B cell (primary cell): ENCODE data around the gene LRP11. TPM values are rescaled to one million over a fixed set of nuclear protein-coding genes. Genes with fewer than 3 reads are reported as not detected.

ENCODE experiments used
- ATAC-seq: fragments of 200-7000 bp; cut with Tn5 transposase; one replicate; pipeline ENCODE4 v1.10.0; 2021; ENCODE audit warnings: low read depth, mild to moderate bottlenecking, moderate number of reproducible peaks, moderate library complexity
- CTCF ChIA-PET: fragments of 350-600 bp; sonication (Branson Sonifier 250); formaldehyde crosslinking; loops from one replicate; lab custom pipeline; 2021; ENCODE audit warnings: antibody characterized with exemption, inconsistent platforms; lab: Charles Lee
- POLR2A ChIA-PET: fragments of 350-600 bp; sonication (Branson Sonifier 250); formaldehyde crosslinking; loops from one replicate; lab custom pipeline; 2021; ENCODE audit warnings: antibody characterized with exemption; lab: Charles Lee
- DNase-seq: peaks from one replicate; pipeline ENCODE4 v3.0.0; 2013
- H2AFZ ChIP-seq: 2 replicates; pipeline ENCODE4 v1.6.1; 2012; ENCODE audit warnings: mild to moderate bottlenecking, low read depth, low read length; ENCODE audit not compliant: insufficient read depth, poor library complexity, severe bottlenecking
- H3K27ac ChIP-seq, 2 donors: 1 replicate in 1 of 2; 2 replicates in 1 of 2; pipeline ENCODE4 v1.5.1; 2012 to 2013; ENCODE audit warnings: low read length in 2 of 2, mild to moderate bottlenecking in 2 of 2, moderate library complexity in 1 of 2
- H3K27me3 ChIP-seq, 4 experiments: fragments of 200-600 bp in 1 of 4; sonication (generic) in 1 of 4; replicated peaks in 1 of 4; 1 replicate in 2 of 4; 2 replicates in 2 of 4; pipeline versions ENCODE4 v1.6.1 to v1.7.0; 2013 to 2016; ENCODE audit warnings: low read length in 3 of 4, mild to moderate bottlenecking in 2 of 4, mixed read lengths in 1 of 4, moderate library complexity in 1 of 4; ENCODE audit not compliant: insufficient read depth in 4 of 4, control insufficient read depth in 3 of 4; ENCODE audit errors: control extremely low read depth in 1 of 4
- H3K36me3 ChIP-seq, 2 experiments: replicated peaks in 1 of 2; 1 replicate in 1 of 2; 2 replicates in 1 of 2; pipeline versions ENCODE4 v1.6.1 to v1.7.1; 2013; ENCODE audit warnings: low read length in 1 of 2; ENCODE audit not compliant: insufficient read depth in 2 of 2, control insufficient read depth in 1 of 2; ENCODE audit errors: control extremely low read depth in 1 of 2, extremely low read depth in 1 of 2
- H3K4me1 ChIP-seq, 2 donors: fragments of 200-600 bp in 1 of 2; sonication (generic) in 1 of 2; 1 replicate in 1 of 2; 2 replicates in 1 of 2; pipeline versions ENCODE4 v1.5.1 to v1.6.1; 2013 to 2017; ENCODE audit warnings: low read length in 2 of 2; ENCODE audit not compliant: control insufficient read depth in 2 of 2, insufficient read depth in 2 of 2
- H3K4me2 ChIP-seq: replicated peaks from 2 replicates; pipeline ENCODE3; 2012; ENCODE audit warnings: mild to moderate bottlenecking, low read depth, low read length; ENCODE audit not compliant: poor library complexity, severe bottlenecking
- H3K4me3 ChIP-seq, 5 experiments: fragments of 200-600 bp in 1 of 5; sonication (generic) in 1 of 5; 1 replicate in 3 of 5; 2 replicates in 2 of 5; pipeline versions ENCODE4 v1.5.1 to v1.7.0; 2011 to 2016; ENCODE audit warnings: low read length in 4 of 5, mild to moderate bottlenecking in 4 of 5, low read depth in 2 of 5, control low read depth in 1 of 5, moderate library complexity in 1 of 5; ENCODE audit not compliant: insufficient read depth in 1 of 5; ENCODE audit errors: control extremely low read depth in 1 of 5, extremely low read depth in 1 of 5
- H3K79me2 ChIP-seq: fragments of 200-600 bp; sonication (generic); one replicate; pipeline ENCODE4 v1.6.0; 2016; ENCODE audit warnings: low read length; ENCODE audit not compliant: control insufficient read depth, insufficient read depth
- H3K9ac ChIP-seq: fragments of 200-600 bp; sonication (generic); 2 replicates; pipeline ENCODE4 v1.6.1; 2017; ENCODE audit warnings: mild to moderate bottlenecking, low read length, moderate library complexity
- H3K9me3 ChIP-seq, 3 donors: one replicate each; pipeline versions ENCODE4 v1.6.1 to v1.7.1; 2013; ENCODE audit warnings: low read length in 2 of 3; ENCODE audit not compliant: control insufficient read depth in 2 of 3, insufficient read depth in 1 of 3; ENCODE audit errors: control extremely low read depth in 1 of 3
- H4K20me1 ChIP-seq: 2 replicates; pipeline ENCODE4 v1.6.0; 2012; ENCODE audit warnings: mild to moderate bottlenecking, low read length; ENCODE audit not compliant: insufficient read depth, control insufficient read depth, poor library complexity, severe bottlenecking
- H3K27ac Mint-ChIP-seq: one replicate; pipeline ENCODE4 v1.8.0; 2021; ENCODE audit warnings: mixed read lengths
- H3K27me3 Mint-ChIP-seq: one replicate; pipeline ENCODE4 v1.8.0; 2021; ENCODE audit warnings: mixed read lengths
- H3K4me1 Mint-ChIP-seq: one replicate; pipeline ENCODE4 v1.8.0; 2021; ENCODE audit warnings: mixed read lengths
- H3K4me3 Mint-ChIP-seq: one replicate; pipeline ENCODE4 v1.8.0; 2021; ENCODE audit warnings: mixed read lengths
- H3K9me3 Mint-ChIP-seq: one replicate; pipeline ENCODE4 v1.8.0; 2022; ENCODE audit warnings: mixed read lengths; ENCODE audit not compliant: insufficient read depth
- EZH2 ChIP-seq: IDR thresholded peaks from 2 replicates; pipeline ENCODE4 v1.6.1; 2012; ENCODE audit warnings: borderline replicate concordance, low read depth, mild to moderate bottlenecking, moderate library complexity, low read length; ENCODE audit not compliant: insufficient read depth, poor library complexity, severe bottlenecking
- WGBS: methylation state at CpG from one replicate; pipeline ENCODE4 v1.1.5; 2013; ENCODE audit warnings: missing lambda C conversion rate; ENCODE audit not compliant: insufficient coverage; 5-methylcytosine and 5-hydroxymethylcytosine counted together
- intact Hi-C: fragments of 100-400 bp; cut with micrococcal nuclease; formaldehyde crosslinking; loops from one replicate; pipeline ENCODE4 v1.10.0; 2022
- polyA plus RNA-seq: library from polyadenylated mRNA; depleted of rRNA; stranded (reverse); fragments of >200 nt; gene quantifications from 2 replicates; pipeline ENCODE4 v1.2.3, GENCODE V29; 2012
- total RNA-seq, 2 donors: library from RNA; stranded (reverse); fragments of 120-200 nt in 1 of 2; gene quantifications; 1 replicate in 1 of 2; 2 replicates in 1 of 2; pipeline versions ENCODE4 v1.2.3 to v1.2.4, GENCODE V29; 2013 to 2022
- TF ChIP-seq, protein P1 (sequence below): fragments of 200-600 bp; IDR thresholded peaks from one replicate; pipeline ENCODE4 v1.8.0; 2022; ENCODE audit warnings: antibody characterized with exemption, mild to moderate bottlenecking

LRP11 gene
- total and polyA plus RNA-seq, 2 donors (not counting 1 experiment from before 2014, with no cell fraction given): 0.34 to 1.2 TPM

DNA sequence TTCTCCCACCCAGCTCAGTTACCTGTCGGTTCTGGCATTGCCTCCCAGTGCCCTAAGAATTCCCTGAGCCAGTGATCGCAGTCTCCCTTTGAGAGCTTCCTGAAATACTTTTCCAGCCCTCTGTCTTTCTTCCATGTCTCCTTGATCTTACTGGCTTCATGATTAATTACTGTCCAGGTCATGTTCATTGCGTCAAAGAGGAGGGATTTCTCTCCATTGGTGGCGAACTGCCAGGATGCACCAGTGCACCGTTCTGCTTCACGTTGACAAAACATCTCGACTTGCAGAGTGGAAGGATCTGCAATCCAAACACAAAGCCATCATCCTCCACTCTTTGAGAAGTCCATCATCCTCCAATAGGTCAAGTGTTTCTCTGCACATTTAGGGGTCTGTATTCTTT, 25.2 kb upstream of the LRP11 start:
- Histone ChIP-seq H3K9ac (no peak overlapping the region), H2AFZ (no peak overlapping the region), H3K4me3 (no peak overlapping the region), H3K9me3 (no peaks in the 10 kb centered on the region), H3K79me2 (no peaks in the 10 kb centered on the region), H3K27me3 (peaks cover 0 to 4% (median 0%) of the 10 kb centered on the region in 4 experiments), H3K36me3 (no peaks in the 10 kb centered on the region), H3K4me2 (no peak overlapping the region), H3K4me1 (no peaks in the 10 kb centered on the region), H3K27ac (no peak overlapping the region), H4K20me1 (no peaks in the 10 kb centered on the region)
- no peak for ATAC-seq
- Mint-ChIP-seq H3K4me1 (no peaks in the 10 kb centered on the region), H3K9me3 (no peaks in the 10 kb centered on the region), H3K27ac (no peak overlapping the region), H3K27me3 (peaks cover 65% of the 10 kb centered on the region), H3K4me3 (no peak overlapping the region)
- WGBS: 87% methylated on average over 5 of the region's 7 CpGs
- ChIA-PET CTCF (no interaction called here), POLR2A (no interaction called here)
- TF ChIP-seq EZH2: no peak
- TF ChIP-seq, protein P1, sequence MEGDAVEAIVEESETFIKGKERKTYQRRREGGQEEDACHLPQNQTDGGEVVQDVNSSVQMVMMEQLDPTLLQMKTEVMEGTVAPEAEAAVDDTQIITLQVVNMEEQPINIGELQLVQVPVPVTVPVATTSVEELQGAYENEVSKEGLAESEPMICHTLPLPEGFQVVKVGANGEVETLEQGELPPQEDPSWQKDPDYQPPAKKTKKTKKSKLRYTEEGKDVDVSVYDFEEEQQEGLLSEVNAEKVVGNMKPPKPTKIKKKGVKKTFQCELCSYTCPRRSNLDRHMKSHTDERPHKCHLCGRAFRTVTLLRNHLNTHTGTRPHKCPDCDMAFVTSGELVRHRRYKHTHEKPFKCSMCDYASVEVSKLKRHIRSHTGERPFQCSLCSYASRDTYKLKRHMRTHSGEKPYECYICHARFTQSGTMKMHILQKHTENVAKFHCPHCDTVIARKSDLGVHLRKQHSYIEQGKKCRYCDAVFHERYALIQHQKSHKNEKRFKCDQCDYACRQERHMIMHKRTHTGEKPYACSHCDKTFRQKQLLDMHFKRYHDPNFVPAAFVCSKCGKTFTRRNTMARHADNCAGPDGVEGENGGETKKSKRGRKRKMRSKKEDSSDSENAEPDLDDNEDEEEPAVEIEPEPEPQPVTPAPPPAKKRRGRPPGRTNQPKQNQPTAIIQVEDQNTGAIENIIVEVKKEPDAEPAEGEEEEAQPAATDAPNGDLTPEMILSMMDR: no peak
- intact Hi-C loops: no loop called here
- DNase-seq: no peak

DNA sequence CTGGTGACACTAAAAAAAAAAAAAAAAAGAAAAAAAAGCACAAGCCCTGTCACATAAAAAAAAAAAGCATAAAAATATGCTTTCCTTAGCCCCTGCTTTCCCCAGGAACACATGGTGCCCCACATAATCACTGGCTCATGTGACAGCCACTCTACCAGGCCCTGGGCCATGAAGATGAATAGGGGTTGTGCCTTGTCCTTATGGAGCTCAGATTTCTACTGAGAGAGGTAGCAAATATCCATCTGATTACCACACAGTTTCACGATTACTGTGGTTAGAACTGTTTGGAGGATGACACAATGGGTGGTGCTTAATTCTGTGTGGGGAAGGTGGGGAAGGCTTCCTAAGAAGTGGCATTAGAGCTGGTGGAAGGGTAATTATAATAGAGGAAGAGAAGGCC, 24.5 kb upstream of the LRP11 start:
- no peaks in the 10 kb centered on the region for H3K9me3 Mint-ChIP-seq
- CTCF ChIA-PET: no interaction called here
- no peak overlapping the region for H2AFZ ChIP-seq
- no peaks in the 10 kb centered on the region for H3K4me1 ChIP-seq
- ATAC-seq: no peak
- TF ChIP-seq, protein P1: no peak
- no peak for TF ChIP-seq EZH2
- intact Hi-C loops: no loop called here
- WGBS: no CpG with 5 or more reads among the region's 1 CpG
- no peak overlapping the region for H3K4me3 ChIP-seq
- H3K4me2 ChIP-seq: no peak overlapping the region
- peaks cover 63% of the 10 kb centered on the region for H3K27me3 Mint-ChIP-seq
- H3K4me3 Mint-ChIP-seq: no peak overlapping the region
- no peak overlapping the region for H3K27ac ChIP-seq
- H3K27ac Mint-ChIP-seq: no peak overlapping the region
- no peaks in the 10 kb centered on the region for H3K4me1 Mint-ChIP-seq
- H4K20me1 ChIP-seq: no peaks in the 10 kb centered on the region
- H3K36me3 ChIP-seq: no peaks in the 10 kb centered on the region
- no peak overlapping the region for H3K9ac ChIP-seq
- DNase-seq: no peak
- H3K9me3 ChIP-seq: no peaks in the 10 kb centered on the region
- POLR2A ChIA-PET: interaction anchor here (0.6 kb wide), 1 partner anchor 1530 kb away, joined by 6 read pairs; no protein-coding TSS in a partner anchor
- no peaks in the 10 kb centered on the region for H3K79me2 ChIP-seq
- H3K27me3 ChIP-seq: peaks cover 0 to 4% (median 0%) of the 10 kb centered on the region in 4 experiments
